HepG2 (cell line): ENCODE measurements around the gene FHIT. TPM values are rescaled to one million over a fixed set of nuclear protein-coding genes. Genes with fewer than 3 reads are reported as not detected.

ENCODE experiments used
- BRCA1 ChIP-seq: sonication (generic); formaldehyde crosslinking; IDR thresholded peaks from 2 replicates; pipeline ENCODE4 v1.4.0; 2020; ENCODE audit warnings: missing genetic modification reagents
- ETV5 ChIP-seq: IDR thresholded peaks from 2 replicates; pipeline ENCODE4 v1.6.1; 2018; ENCODE audit warnings: missing biosample characterization, missing genetic modification reagents, inconsistent platforms, borderline replicate concordance
- HMG20A ChIP-seq: IDR thresholded peaks from 2 replicates; pipeline ENCODE4 v1.6.1; 2016; ENCODE audit warnings: borderline replicate concordance
- MAZ ChIP-seq, 2 experiments: sonication (generic) in 1 of 2; formaldehyde crosslinking in 1 of 2; IDR thresholded peaks; 2 replicates each; pipeline versions ENCODE4 v1.5.0 to v1.6.1; 2012 to 2020; ENCODE audit warnings: low read depth in 2 of 2, mild to moderate bottlenecking in 2 of 2, borderline replicate concordance in 1 of 2, improper control_type of control experiment in 1 of 2, low read length in 1 of 2, missing genetic modification reagents in 1 of 2, moderate library complexity in 1 of 2
- MBNL3 ChIP-seq: fragments of 250-450 bp; sonication (Bioruptor Pico); conservative IDR thresholded peaks from 2 replicates; pipeline ENCODE4 v1.8.0; 2022; ENCODE audit warnings: mild to moderate bottlenecking, inconsistent platforms
- RCOR2 ChIP-seq: IDR thresholded peaks from 2 replicates; pipeline ENCODE4 v1.6.1; 2016; ENCODE audit warnings: missing biosample characterization, missing genetic modification reagents
- RELA ChIP-seq: sonication (generic); formaldehyde crosslinking; IDR thresholded peaks from 2 replicates; pipeline ENCODE4 v1.4.0; 2020; ENCODE audit warnings: missing genetic modification reagents
- RFX3 ChIP-seq: IDR thresholded peaks from 2 replicates; pipeline ENCODE4 v1.6.1; 2016; ENCODE audit warnings: missing biosample characterization, missing genetic modification reagents
- SAFB2 ChIP-seq: sonication (generic); formaldehyde crosslinking; IDR thresholded peaks from 2 replicates; pipeline ENCODE4 v1.5.1; 2020; ENCODE audit warnings: missing genetic modification reagents, low read depth, mild to moderate bottlenecking, borderline replicate concordance
- SAP130 ChIP-seq: IDR thresholded peaks from 2 replicates; pipeline ENCODE4 v1.6.1; 2016; ENCODE audit warnings: low read depth
- SCMH1 ChIP-seq: sonication (generic); formaldehyde crosslinking; IDR thresholded peaks from 2 replicates; pipeline ENCODE4 v1.9.0; 2021; ENCODE audit warnings: missing genetic modification reagents, mild to moderate bottlenecking, borderline replicate concordance
- ZFYVE20 ChIP-seq: sonication (generic); formaldehyde crosslinking; IDR thresholded peaks from 2 replicates; pipeline ENCODE4 v1.8.0; 2023; ENCODE audit warnings: low read depth, mild to moderate bottlenecking, moderate library complexity, missing genetic modification reagents, borderline replicate concordance
- ZNF282 ChIP-seq: fragments of 450-650 bp; IDR thresholded peaks from 2 replicates; pipeline ENCODE4 v1.6.1; 2018; ENCODE audit not compliant: partially characterized antibody
- ZNF333 ChIP-seq: sonication (generic); formaldehyde crosslinking; IDR thresholded peaks from 2 replicates; pipeline ENCODE4 v1.4.0; 2020; ENCODE audit warnings: mild to moderate bottlenecking, missing genetic modification reagents, borderline replicate concordance
- ZNF343 ChIP-seq: sonication (generic); formaldehyde crosslinking; IDR thresholded peaks from 2 replicates; pipeline ENCODE4 v1.4.0; 2020; ENCODE audit warnings: mild to moderate bottlenecking, missing genetic modification reagents
- ZNF629 ChIP-seq: sonication (generic); formaldehyde crosslinking; conservative IDR thresholded peaks from 2 replicates; pipeline ENCODE4 v1.5.0; 2020; ENCODE audit warnings: missing genetic modification reagents
- ZNF737 ChIP-seq: sonication (generic); formaldehyde crosslinking; IDR thresholded peaks from 2 replicates; pipeline ENCODE4 v1.5.0; 2020; ENCODE audit warnings: missing genetic modification reagents, mild to moderate bottlenecking, borderline replicate concordance
- polyA plus RNA-seq, 8 experiments: library from polyadenylated mRNA; depleted of rRNA in 3 of 8; stranded (reverse) in 7 of 8; unstranded in 1 of 8; fragments of >200 nt; fragmentation: Illumina TruSeq in 4 of 8; extraction: Trizol in 4 of 8; gene quantifications; 2 replicates each; pipeline versions ENCODE4 v1.2.1 to v1.2.3, GENCODE V29; 2011 to 2016; ENCODE audit warnings: low read depth in 4 of 8, missing spikeins in 1 of 8, mixed read lengths in 1 of 8; ENCODE audit not compliant: insufficient read depth in 1 of 8
- total RNA-seq, 5 experiments: library from RNA; depleted of rRNA; stranded (reverse); fragments of >200 nt; fragmentation: Illumina TruSeq; extraction: Trizol; gene quantifications; 2 replicates each; pipeline ENCODE4 v1.2.3, GENCODE V29; 2016; ENCODE audit warnings: low read depth in 1 of 5
- TF ChIP-seq, protein P1 (sequence below): sonication (generic); formaldehyde crosslinking; IDR thresholded peaks from 2 replicates; pipeline ENCODE4 v1.5.0; 2020; ENCODE audit warnings: mild to moderate bottlenecking, missing genetic modification reagents, moderate library complexity
- TF ChIP-seq, protein P2 (sequence below): sonication (generic); formaldehyde crosslinking; IDR thresholded peaks from 2 replicates; pipeline ENCODE4 v1.9.0; 2022; ENCODE audit warnings: low read depth, missing genetic modification reagents
- TF ChIP-seq, protein P3 (sequence below): sonication (generic); formaldehyde crosslinking; IDR thresholded peaks from 2 replicates; pipeline ENCODE4 v1.5.1; 2020; ENCODE audit warnings: mild to moderate bottlenecking, moderate library complexity, missing genetic modification reagents
- TF ChIP-seq, protein P4 (sequence below): sonication (generic); formaldehyde crosslinking; IDR thresholded peaks from 2 replicates; pipeline ENCODE4 v1.8.1; 2022; ENCODE audit warnings: mild to moderate bottlenecking, missing genetic modification reagents
- TF ChIP-seq, protein P5 (sequence below): sonication (generic); formaldehyde crosslinking; IDR thresholded peaks from 2 replicates; pipeline ENCODE4 v1.4.0; 2020; ENCODE audit warnings: mild to moderate bottlenecking, missing genetic modification reagents
- TF ChIP-seq, protein P6 (sequence below): conservative IDR thresholded peaks from 2 replicates; pipeline ENCODE4 v1.6.1; 2018; ENCODE audit warnings: missing genetic modification reagents

The FHIT gene
- total and polyA plus RNA-seq, 2 of the 13 experiments (the other 11 are each of a cell fraction or from before 2014, with no cell fraction given), result 4.0 to 4.6 TPM

DNA sequence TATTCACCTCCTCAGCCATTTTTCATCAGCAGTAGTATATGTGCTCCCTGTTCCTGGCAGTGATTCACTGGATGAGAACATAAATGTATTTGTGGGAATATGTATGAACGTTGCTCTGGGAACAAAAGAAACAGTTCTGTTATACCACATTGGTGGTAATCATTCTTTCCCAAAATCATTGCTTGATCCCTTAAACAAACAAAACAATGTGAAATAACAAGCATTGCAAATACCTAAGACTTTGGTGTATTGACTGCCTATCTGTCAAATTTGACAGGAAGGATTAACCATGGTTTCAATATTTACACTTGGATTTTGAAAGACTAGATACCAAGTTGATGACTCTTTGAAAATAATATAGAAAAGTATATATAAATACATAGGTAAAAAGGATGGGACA is 284.1 kb downstream of the FHIT start (continued):
- TF ChIP-seq ZNF737 (CRISPR knock-in tag) (no peak), ZNF343 (CRISPR knock-in tag) (no peak), HMG20A (peak; percentile 95), ZNF282 (no peak), ZNF333 (CRISPR knock-in tag) (no peak), BRCA1 (CRISPR knock-in tag) (no peak), MBNL3 (CRISPR knock-in tag) (no peak), ZNF629 (no peak), ETV5 (CRISPR knock-in tag) (no peak; the same call in 1 of the 2 replicates), ZFYVE20 (CRISPR knock-in tag) (no peak), RCOR2 (CRISPR knock-in tag) (peak; percentile 91), SCMH1 (CRISPR knock-in tag) (no peak), SAFB2 (CRISPR knock-in tag) (no peak), RELA (CRISPR knock-in tag) (no peak), SAP130 (CRISPR knock-in tag) (peak; percentile 47; the same call in 1 of the 2 replicates), RFX3 (CRISPR knock-in tag) (peak; percentile 49; the same call in 1 of the 2 replicates), MAZ (IDR thresholded peaks at IDR 0.05; ENCODE audit: borderline replicate concordance, low read depth, low read length) (no peak), MAZ (CRISPR knock-in tag; IDR thresholded peaks at IDR 0.05; ENCODE audit: low read depth) (no peak)
- TF ChIP-seq, protein P1, sequence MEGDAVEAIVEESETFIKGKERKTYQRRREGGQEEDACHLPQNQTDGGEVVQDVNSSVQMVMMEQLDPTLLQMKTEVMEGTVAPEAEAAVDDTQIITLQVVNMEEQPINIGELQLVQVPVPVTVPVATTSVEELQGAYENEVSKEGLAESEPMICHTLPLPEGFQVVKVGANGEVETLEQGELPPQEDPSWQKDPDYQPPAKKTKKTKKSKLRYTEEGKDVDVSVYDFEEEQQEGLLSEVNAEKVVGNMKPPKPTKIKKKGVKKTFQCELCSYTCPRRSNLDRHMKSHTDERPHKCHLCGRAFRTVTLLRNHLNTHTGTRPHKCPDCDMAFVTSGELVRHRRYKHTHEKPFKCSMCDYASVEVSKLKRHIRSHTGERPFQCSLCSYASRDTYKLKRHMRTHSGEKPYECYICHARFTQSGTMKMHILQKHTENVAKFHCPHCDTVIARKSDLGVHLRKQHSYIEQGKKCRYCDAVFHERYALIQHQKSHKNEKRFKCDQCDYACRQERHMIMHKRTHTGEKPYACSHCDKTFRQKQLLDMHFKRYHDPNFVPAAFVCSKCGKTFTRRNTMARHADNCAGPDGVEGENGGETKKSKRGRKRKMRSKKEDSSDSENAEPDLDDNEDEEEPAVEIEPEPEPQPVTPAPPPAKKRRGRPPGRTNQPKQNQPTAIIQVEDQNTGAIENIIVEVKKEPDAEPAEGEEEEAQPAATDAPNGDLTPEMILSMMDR (CRISPR knock-in tag), result no peak
- TF ChIP-seq, protein P2, sequence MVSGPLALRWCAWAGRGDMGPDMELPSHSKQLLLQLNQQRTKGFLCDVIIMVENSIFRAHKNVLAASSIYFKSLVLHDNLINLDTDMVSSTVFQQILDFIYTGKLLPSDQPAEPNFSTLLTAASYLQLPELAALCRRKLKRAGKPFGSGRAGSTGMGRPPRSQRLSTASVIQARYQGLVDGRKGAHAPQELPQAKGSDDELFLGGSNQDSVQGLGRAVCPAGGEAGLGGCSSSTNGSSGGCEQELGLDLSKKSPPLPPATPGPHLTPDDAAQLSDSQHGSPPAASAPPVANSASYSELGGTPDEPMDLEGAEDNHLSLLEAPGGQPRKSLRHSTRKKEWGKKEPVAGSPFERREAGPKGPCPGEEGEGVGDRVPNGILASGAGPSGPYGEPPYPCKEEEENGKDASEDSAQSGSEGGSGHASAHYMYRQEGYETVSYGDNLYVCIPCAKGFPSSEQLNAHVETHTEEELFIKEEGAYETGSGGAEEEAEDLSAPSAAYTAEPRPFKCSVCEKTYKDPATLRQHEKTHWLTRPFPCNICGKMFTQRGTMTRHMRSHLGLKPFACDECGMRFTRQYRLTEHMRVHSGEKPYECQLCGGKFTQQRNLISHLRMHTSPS (CRISPR knock-in tag), result no peak
- TF ChIP-seq, protein P3, sequence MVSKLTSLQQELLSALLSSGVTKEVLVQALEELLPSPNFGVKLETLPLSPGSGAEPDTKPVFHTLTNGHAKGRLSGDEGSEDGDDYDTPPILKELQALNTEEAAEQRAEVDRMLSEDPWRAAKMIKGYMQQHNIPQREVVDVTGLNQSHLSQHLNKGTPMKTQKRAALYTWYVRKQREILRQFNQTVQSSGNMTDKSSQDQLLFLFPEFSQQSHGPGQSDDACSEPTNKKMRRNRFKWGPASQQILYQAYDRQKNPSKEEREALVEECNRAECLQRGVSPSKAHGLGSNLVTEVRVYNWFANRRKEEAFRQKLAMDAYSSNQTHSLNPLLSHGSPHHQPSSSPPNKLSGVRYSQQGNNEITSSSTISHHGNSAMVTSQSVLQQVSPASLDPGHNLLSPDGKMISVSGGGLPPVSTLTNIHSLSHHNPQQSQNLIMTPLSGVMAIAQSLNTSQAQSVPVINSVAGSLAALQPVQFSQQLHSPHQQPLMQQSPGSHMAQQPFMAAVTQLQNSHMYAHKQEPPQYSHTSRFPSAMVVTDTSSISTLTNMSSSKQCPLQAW (CRISPR knock-in tag), result no peak
- TF ChIP-seq, protein P4, sequence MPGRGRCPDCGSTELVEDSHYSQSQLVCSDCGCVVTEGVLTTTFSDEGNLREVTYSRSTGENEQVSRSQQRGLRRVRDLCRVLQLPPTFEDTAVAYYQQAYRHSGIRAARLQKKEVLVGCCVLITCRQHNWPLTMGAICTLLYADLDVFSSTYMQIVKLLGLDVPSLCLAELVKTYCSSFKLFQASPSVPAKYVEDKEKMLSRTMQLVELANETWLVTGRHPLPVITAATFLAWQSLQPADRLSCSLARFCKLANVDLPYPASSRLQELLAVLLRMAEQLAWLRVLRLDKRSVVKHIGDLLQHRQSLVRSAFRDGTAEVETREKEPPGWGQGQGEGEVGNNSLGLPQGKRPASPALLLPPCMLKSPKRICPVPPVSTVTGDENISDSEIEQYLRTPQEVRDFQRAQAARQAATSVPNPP (CRISPR knock-in tag), result no peak
- TF ChIP-seq, protein P5, sequence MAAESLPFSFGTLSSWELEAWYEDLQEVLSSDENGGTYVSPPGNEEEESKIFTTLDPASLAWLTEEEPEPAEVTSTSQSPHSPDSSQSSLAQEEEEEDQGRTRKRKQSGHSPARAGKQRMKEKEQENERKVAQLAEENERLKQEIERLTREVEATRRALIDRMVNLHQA (CRISPR knock-in tag), result no peak
- TF ChIP-seq, protein P6, sequence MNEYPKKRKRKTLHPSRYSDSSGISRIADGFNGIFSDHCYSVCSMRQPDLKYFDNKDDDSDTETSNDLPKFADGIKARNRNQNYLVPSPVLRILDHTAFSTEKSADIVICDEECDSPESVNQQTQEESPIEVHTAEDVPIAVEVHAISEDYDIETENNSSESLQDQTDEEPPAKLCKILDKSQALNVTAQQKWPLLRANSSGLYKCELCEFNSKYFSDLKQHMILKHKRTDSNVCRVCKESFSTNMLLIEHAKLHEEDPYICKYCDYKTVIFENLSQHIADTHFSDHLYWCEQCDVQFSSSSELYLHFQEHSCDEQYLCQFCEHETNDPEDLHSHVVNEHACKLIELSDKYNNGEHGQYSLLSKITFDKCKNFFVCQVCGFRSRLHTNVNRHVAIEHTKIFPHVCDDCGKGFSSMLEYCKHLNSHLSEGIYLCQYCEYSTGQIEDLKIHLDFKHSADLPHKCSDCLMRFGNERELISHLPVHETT (CRISPR knock-in tag), result no peak
